Stimulated activated CD8-positive, alpha-beta memory T cell treated with anti-CD3 and anti-CD28 coated beads, Interleukin-15, amount 100 ng/mL, for 1 hour (primary cell): ENCODE results near the gene FPR3.

Experiments
- DNase-seq: peaks from one replicate; pipeline ENCODE4 v3.0.0-alpha.2; 2020; ENCODE audit warnings: low read depth

FPR3 gene

DNA sequence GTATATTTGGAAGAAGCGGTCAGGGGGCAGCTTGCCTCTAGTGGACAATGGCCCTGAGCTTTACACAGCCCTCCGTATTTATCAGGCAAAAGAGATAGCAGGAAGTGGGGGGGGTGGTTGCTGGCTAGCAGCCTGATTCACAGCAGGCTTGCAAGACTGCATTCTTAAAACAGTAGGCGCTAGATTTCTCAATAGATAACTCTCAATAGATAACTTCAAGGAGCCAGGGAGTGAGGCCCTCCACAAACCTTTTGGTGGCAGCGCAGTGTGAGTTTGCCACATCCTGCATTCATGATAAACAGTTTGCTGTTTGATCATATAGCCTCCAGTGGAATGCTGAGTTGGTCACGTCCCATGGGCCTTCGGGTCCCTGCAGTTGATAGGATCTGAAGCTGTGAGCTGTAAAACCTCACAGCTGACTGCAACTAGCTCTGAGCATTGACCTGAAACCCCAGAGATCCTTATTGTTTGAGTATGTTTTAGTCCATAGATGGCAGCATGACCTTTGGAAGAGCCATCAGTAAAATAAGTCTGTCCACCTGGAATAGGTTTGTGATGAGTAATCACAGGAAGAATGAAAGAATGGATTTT lies 12.2 kb downstream of the FPR3 start:
- DNase-seq, result no peak

DNA sequence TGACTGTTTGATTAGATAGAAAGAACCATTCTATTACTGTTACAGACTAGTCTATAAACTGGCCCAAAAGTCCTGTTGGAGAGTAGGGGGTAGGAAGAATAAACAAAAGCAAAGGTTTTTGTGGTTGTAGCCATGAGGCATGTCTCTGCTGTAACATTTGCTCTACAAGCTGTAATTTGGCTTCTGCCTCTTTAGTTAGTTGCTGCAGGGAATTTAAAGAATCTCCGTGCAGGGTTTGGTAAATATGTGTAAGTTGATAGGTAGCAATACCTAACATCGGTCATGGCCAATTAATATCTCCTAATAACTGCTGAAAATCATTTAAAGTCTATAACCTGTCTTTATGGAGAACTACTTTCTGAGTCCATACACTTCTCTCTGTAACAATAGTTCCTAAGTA lies 13.0 kb downstream of the FPR3 start:
- no peak for DNase-seq

- no peak for DNase-seq
Measured at GRCh38 chr19:51808333-51808986, 13.5 kb downstream of the FPR3 start.

GRCh38 chr19:51809787-51810186 lies 14.8 kb downstream of the FPR3 start:
- no peak for DNase-seq

GRCh38 chr19:51810223-51810622 lies 15.3 kb downstream of the FPR3 start:
- DNase-seq, result no peak

DNA sequence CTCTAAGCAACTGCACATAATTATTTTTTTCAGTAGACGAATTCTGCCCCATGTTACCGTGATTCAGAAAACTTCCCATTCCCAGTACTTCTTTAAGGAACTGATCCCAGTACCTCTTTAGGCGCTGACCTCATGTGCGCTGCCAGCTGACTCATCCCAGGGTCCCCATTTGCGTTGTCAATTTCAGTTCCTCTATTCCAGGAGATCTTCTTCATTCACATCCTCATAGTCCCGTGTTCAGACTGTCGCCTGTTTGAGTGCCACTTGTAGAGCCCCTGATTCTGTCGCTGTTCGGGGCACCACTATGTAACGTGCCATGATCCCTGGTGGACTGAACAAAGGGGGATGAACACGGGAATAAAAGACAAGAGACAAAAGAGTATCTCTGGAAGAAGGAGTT lies 16.4 kb downstream of the FPR3 start:
- DNase-seq, result no peak

GRCh38 chr19:51815043-51815442 lies 20.1 kb downstream of the FPR3 start:
- DNase-seq, result no peak

DNA sequence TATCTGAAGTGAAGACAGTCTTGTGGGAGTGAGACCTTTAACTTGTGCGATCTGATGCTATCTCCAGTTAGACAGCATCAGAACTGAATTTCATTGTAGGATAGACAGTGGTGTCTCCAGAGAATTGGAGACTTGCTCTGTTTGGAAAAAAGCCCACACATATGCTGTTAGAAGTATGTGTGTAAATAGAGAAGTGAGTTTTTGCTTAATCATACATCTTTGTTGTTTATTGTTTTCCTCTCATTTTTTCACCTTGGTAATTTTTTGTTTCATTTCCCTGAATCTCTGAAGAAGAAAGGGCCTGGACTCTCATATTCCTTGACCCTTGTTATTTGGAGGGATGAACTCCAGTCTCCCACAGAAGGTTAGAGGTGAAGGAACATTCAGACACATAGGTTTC lies 21.8 kb downstream of the FPR3 start:
- no peak for DNase-seq

DNA sequence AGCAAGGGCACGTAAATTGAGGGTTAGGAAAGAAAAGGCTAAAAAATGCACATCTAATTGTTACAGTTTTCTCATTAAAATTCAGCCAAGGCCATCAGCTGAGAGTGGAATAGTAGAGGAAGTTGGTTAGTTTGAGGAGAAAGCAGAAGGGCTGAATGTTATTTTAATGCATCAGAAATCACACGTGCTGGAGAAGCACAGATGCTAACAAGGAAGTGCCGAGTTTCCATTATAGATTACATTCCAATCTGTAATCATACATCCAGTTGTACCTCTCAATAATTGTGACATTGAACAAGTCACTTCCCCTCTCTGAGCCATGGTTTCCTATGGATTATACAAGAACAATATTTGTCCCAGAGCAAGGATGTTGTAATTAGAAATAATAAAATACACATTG lies 25.1 kb downstream of the FPR3 start:
- no peak for DNase-seq

DNA sequence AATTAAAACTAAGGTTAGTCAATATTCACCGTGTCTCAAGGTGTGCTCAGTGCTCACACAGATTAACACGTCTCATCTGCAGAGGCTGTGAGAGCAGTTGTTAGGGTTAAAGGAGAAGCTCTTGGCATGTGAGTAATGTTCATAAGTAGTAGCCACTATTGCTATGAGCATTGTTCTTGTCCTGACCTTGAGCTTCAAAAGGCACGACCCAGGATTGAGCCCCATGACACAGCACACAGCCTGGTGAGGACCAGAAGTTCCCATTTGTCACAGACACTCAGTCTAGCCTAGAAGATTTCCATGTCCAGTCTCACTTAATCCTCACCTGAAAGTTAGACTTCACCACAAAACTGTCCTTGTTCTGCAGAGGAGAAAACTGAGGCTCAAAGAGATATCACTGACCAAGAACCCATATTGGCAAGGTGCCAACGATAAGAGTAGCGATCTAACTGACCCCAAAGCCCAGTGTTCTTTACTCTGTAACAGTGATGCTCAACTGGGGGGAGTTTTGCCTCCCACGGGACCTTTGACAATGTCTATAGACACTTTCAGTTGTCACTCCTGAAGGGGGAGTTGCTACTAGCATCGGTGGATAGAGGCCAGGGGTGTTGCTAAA lies 26.0 kb downstream of the FPR3 start:
- no peak for DNase-seq

- DNase-seq, result no peak
Measured at GRCh38 chr19:51821456-51821855, 26.5 kb downstream of the FPR3 start.

- DNase-seq, result no peak
Measured at GRCh38 chr19:51821921-51822320, 27.0 kb downstream of the FPR3 start.

DNA sequence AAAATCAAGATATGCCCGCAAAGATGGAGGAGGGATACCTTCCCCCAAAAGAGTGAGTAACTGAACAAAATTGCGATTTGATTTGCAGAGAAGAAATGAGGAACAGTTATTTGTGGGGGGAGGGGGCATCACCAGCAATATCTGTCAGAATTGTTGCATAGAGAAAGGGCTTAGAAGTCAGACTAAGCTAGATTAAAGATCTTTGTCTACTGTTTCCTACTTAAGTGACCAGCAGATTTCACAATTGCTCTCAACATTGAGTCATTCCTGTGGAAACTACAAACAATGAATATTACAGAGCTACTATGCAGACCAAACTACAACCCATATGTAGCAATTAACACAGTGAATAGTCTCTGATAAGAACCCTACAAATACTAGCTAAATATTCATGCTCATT lies 27.4 kb downstream of the FPR3 start:
- DNase-seq, result no peak

DNA sequence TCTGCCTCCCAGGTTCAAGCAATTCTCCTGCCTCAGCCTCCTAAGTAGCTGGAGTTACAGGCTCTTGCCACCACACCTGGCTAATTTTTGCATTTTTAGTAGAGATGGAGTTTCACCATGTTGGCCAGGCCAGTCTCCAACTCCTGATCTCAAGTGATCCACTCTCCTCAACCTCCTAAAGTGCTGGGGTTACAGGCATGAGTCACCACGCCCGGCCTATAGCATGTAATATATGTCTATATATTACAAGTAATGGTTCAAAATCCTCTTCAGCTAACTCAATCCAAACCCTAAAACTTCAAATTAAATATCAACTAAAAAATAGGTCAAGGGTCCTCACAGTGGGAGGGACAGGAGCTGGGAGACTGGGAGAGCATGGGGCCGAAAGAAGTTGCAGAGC lies 28.0 kb downstream of the FPR3 start:
- no peak for DNase-seq

DNA sequence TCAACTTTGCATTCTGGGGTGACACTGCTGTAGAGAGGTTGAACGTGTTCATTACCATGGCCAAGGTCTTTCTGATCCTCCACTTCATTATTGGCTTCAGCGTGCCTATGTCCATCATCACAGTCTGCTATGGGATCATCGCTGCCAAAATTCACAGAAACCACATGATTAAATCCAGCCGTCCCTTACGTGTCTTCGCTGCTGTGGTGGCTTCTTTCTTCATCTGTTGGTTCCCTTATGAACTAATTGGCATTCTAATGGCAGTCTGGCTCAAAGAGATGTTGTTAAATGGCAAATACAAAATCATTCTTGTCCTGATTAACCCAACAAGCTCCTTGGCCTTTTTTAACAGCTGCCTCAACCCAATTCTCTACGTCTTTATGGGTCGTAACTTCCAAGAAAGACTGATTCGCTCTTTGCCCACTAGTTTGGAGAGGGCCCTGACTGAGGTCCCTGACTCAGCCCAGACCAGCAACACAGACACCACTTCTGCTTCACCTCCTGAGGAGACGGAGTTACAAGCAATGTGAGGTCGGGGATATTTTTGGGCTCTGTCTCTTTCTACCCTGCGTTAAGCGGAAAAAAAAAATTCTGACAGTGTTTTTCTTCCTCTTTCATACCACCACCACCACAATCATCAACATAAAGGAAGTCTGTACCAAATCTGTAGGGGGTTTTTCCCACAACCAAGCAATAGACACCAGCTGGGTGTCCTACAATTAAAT lies 29.5 kb downstream of the FPR3 start:
- DNase-seq, result no peak

GRCh38 chr19:51830274-51830673 lies 35.3 kb downstream of the FPR3 start:
- DNase-seq, result no peak

DNA sequence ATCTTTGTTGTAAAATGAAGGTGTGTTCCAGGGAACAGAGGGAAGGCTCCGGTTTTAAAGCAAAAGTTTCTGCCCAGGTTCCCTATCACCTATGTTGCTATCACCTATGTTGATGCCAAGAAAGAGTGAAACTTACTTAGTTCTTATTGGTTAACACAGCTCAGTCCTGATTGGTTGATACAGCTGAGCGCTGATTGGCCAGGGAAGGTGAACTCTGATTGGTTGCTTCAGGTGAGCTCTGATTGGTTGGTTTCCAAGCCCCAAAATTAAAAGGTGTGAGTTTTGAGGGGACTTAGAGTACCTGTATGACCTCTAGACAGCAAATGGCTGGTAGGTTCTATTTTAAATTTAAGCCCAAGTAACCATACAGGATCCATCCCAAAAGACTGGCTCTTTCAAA lies 42.2 kb downstream of the FPR3 start:
- DNase-seq, result no peak

DNA sequence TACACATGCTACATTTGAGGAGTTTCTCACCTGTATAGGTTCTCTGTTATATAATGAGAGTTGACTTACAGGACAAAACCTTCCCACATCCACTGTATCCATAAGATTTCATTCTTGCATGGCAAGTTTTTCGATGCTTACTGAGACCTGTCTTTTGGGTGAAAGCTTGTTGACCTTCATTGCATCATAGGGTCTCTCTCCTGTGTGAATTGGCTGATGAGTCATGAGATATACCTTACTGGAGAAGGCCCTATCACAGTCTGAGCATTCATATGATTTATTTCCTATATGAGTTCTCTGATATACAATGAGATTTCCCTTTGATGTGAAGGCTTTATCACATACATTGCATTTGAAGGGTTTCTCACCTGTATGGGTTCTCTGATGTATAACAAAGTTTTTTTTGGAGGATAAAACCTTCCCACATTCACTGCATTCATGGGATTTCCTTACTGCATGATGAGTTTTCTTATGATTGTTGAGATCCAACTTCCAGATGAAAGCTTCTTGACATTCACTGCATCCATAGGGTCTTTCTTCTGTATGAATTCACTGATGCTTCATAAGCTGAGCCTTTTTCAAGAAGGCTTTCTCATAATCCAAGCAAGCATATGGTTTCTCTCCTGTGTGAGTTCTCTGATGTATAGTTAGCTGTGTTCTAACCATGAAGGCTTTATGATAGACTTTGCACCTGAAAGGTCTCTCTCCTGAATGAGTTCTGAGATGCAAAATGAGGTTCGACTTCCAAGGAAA lies 67.1 kb downstream of the FPR3 start:
- DNase-seq, result no peak

GRCh38 chr19:51873097-51873496 lies 78.1 kb downstream of the FPR3 start:
- DNase-seq, result no peak
